Prostate gland (tissue), 2 donors: ENCODE results near the gene SBK2.

Experiments used
- POLR2A ChIP-seq: fragments of 450-650 bp; IDR thresholded peaks from one replicate; pipeline ENCODE4 v1.6.1; 2016; ENCODE audit warnings: antibody characterized with exemption, mild to moderate bottlenecking
- POLR2AphosphoS5 ChIP-seq: sonication (generic); formaldehyde crosslinking; IDR thresholded peaks from one replicate; pipeline ENCODE4 v1.6.1; 2017; ENCODE audit warnings: antibody characterized with exemption
- TF ChIP-seq, protein P1 (sequence below), 4 experiments: fragments of 200-600 bp in 2 of 4; fragments of 450-650 bp in 2 of 4; sonication (generic) in 2 of 4; IDR thresholded peaks; 1 replicate in 3 of 4; 2 replicates in 1 of 4; pipeline ENCODE4 v1.5.1; 2016 to 2019; ENCODE audit warnings: antibody characterized with exemption in 4 of 4, mild to moderate bottlenecking in 2 of 4, moderate library complexity in 2 of 4

DNA sequence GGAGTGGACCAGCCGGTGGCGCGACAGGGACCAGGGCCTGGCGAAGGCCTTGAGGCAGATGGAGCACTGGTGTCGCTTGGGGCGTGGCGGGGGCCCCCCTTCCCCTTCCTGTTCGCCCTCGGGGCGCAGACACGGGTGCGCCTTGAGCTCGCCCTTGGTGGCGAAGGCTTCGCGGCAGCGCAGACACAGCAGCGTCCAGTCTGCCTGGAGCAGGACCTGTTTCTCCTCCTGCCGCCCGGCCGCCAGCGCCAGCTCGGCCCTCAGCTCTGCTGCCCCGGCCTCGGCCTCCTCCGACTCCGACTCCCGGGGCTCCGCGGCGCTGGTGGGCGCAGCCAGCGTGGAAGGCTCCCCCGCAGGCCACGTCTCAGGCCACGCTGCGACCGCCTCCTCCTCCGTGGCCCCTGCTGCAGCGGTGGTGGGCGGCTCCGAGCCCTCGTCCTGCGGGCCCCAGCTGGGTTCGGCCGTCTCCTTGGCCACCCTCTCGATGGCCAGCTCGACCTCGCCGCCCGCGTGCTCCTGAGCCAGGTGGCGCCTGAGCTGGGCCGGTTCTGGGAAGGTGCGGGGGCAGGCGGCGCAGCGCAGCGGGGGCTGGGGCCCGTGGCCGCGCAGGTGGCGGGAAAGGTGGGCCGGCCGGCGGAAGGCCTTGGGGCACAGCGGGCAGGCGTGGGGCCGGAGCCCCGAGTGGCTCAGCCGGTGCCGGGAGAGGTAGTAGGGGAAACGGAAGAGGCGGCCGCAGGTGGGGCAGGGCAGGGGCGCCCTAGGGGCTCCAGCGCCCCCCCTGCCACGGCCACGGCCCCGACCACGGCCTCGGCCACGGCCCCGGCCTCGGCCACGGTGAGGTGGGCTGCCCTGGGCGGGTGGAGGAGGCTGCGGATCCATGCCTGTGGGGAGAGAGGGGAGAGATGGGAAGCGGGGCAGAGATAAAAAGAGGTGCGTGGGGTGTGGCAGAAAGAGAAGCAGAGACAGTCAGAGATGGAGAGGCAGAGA is 42.1 kb upstream of the SBK2 start:
- TF ChIP-seq, protein P1, sequence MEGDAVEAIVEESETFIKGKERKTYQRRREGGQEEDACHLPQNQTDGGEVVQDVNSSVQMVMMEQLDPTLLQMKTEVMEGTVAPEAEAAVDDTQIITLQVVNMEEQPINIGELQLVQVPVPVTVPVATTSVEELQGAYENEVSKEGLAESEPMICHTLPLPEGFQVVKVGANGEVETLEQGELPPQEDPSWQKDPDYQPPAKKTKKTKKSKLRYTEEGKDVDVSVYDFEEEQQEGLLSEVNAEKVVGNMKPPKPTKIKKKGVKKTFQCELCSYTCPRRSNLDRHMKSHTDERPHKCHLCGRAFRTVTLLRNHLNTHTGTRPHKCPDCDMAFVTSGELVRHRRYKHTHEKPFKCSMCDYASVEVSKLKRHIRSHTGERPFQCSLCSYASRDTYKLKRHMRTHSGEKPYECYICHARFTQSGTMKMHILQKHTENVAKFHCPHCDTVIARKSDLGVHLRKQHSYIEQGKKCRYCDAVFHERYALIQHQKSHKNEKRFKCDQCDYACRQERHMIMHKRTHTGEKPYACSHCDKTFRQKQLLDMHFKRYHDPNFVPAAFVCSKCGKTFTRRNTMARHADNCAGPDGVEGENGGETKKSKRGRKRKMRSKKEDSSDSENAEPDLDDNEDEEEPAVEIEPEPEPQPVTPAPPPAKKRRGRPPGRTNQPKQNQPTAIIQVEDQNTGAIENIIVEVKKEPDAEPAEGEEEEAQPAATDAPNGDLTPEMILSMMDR (IDR thresholded peaks at IDR 0.05): no peak
- TF ChIP-seq POLR2AphosphoS5 (no peak), POLR2A (no peak)
